HT1080 (cell line): Measurements from ENCODE around the gene MAT2A. TPM values are rescaled to one million over a fixed set of nuclear protein-coding genes. Genes with fewer than 3 reads are reported as not detected.
A peak's percentile ranks its signal among the peaks of the same experiment; 100 is the strongest.
"Not testable (repeated sequence)": the region's sequence is repeated elsewhere in the genome, so short reads cannot be mapped to it uniquely, and the experiment has no call there.

ENCODE experiments used
- DNase-seq: peaks from one replicate; pipeline ENCODE4 v3.0.0-alpha.2; 2015; ENCODE audit warnings: low read depth
- total RNA-seq: library from RNA; depleted of rRNA; stranded (reverse); fragments of >200 nt; shearing (Covaris generic); gene quantifications from 2 replicates; pipeline ENCODE4 v1.2.3, GENCODE V29; 2014

Gene MAT2A
- total RNA-seq, 1 experiment from 2014 or later = 140 TPM

DNA sequence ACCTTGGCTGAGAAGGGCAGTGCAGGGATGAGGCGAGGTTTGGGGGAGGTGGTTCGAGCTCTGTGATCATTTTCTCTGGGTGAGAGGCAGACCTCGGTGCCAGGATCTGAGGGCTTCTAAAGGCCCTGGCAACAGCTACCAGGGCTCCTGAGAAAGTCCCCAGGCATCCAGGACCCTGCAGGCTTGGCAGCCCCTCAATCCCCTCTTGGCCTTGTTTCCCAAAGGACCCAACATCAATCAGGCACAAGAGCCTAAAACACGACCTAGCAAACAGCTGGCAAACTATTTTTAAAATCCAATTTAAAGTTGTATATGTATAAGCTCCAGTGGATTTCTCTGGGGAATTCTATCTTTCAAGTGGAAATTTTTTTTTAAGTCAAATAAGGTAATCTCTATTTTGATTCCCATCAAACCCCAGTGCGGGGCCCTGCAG lies 15.0 kb upstream of the MAT2A start:
- no peak for DNase-seq

DNA sequence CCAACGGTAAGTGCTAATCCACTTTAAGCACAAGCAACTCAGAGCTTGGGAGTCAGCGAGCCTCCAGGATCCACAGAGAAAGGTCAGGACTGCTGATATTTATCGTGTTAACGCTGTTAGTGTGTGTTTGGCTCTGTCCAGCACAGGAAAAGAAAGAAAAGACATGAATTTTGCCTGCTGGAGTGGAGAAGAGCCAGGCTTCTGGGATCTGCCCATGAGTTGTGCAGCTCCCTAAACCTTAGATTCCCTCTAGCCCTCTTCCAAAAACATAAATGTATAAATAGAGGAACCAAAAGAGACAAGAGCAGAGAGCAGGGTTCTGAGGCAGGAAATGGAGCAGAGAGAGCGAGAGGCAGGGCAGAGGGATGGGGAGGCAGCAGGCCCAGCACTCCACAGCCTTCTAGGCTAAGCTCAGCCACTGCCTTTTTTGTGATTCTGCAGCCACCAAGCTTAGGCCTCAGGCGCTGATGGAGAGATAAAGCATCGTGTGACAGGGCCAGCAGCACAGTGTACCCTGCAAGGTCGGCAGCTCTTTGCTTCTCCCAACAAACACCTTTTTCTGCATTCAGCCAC lies 14.5 kb upstream of the MAT2A start:
- DNase-seq = no peak

DNA sequence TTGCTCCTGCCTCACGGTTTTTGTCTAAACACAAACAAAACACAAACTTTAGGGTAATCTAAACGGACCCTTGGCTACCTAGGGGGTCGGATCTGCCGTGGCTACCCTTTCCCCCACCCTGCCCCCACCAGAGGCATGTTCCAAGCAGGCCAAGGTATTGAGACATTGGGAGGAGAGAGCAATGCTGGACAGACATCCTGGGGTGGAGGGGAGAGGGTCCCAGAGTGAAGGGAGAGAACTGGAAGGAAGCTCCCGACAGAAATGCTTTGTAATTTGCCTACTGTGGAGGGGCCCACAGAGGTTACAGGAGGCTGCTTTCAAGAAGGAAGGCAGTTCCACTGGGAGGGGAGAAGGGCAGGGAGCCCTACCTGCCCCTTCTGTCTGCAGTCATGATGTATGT lies 13.9 kb upstream of the MAT2A start:
- DNase-seq = no peak

DNA sequence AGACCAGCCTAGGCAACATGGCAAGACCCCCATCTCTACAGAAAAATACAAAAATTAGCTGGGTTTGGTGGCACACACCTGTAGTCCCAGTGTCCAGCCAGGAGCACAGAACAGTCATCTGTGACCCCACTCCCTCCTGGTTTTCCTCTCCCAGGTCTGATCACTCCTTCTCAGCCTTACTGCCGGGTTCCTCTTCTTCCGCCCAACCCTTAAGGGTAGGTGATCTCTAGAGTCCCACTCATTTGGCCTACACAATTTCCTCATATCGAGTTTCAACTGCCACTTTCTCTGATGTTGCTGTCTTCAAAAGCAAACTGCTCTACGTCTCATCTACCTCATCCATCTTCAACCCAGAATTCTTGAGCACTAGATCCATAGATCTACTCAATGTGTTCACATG lies 13.4 kb upstream of the MAT2A start:
- DNase-seq = no peak

DNA sequence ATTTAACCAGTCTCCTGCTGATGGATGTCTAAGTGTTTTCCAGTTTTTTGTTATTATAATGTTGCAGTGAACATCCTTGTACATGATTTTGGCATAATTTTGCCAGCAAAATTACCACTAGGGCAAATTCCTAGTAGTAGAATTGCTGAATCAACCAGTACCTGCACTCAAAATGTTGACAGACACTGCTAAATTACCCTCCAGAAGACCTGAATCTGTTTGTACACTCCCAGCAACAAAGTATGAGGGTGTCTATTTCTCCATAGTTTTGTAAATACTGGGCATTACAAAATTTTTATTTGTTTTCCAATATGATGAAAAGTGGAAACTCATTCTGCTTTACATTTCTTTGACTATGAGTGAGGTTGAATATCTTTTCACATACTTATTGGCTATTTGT lies 11.2 kb upstream of the MAT2A start:
- no peak for DNase-seq

DNA sequence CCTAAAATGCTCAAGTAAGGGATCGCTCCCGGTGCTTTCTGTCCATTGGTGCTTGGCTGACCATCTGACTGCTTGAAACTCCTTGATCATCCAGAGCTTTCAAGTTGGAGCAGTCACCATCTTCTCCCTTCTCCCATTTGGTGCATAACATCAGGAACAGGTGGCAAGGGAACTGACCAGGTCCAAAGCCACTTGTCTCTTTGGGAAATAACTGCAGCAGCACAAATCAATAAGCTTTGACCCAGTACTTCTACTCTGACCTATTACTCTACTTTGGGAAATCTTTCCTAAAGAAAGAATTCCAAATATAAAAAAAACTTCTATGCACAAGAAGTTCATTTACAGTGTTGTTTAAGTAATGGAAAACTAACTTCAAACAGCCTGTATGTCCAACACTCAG lies 10.6 kb upstream of the MAT2A start:
- DNase-seq = no peak

DNA sequence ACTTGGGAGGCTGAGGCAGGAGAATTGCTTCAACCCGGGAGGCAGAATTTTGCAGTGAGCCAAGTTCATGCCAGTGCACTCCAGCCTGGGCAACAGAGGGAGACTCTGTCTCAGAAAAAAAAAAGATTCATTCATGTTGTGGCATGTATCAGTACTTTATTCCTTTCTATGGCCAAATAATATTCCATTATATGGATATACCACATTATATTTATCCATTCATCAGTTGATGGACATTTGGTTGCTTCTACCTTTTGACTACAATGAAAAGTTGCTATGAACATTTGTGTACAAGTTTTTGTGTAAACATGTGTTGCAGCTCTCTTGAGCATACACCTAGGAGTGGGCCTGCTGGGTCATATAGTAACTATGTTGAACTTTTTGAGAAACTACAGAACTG lies 9.2 kb upstream of the MAT2A start:
- DNase-seq = no peak

DNA sequence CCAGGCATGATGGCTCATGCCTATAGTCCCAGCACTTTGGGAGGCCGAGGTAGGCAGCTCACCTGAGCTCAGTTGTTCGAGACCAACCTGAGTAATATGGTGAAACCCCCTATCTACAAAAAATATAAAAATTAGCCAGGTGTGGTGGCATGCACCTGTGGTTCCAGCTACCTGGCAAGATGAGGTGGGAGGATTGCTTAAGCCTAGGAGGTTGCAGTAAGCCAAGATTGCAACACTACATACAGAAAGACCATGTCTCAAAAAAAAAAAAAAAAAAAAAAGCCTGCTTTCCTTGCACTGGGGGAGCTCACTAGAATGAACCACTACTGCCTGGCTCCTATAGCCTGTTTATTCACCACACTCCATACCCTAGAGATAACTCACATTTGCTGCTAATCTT lies 7.4 kb upstream of the MAT2A start:
- no peak for DNase-seq

DNA sequence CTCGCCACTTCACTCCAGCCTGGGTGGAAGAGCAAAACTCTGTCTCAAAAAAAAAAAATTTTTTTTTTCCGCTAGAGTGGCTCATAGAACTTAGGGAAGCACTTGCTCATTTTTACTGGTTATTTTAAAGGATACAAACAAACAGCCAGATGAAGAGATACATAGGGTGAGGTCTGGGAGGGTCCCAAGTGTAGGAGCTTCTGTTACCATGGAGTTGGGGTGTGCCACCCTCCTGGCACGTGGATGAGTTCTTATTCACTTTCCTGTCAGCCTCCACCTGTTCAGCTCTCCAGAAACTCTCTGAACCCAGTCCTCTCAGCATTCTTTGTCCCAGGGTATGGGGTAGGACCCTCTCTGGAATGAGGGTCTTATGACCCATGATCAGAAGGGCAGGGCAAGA lies 4.9 kb upstream of the MAT2A start:
- DNase-seq = no peak

DNA sequence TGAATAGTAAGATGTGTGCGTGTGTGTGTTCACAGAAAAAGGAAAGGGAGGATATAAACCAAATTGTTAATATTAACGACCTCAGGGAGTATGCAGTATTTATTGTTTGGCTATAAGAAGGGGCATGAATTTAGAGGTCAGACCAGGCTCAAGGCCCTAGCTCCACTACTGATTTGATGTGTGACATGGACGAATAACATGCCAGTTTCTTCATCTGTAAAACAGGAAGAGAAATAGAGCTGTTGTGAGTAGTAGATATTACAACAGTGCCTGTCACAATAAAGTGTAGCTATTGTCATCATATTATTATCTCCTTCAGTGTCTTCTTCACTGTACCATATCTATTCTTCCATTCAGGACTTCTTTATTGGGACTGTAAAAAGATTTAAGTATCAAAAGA lies 4.1 kb upstream of the MAT2A start:
- DNase-seq = no peak

DNA sequence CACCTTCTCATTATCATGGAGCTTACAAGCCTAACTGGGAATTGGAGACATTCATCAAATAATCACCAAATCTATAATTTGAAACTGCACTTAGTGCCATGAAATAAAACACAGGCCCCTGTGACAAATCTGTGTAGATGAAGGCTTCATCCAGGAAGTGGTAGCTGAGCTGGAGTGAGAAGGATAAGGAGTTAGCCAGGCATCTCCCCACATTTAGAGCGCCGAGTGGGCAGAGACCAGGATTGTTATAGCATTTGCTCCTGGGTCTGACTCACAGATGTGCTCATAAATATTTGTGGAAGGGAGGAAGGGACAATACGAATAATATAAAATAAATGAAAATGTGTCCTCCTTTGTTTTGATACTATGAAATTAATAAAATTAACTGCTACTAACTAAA lies 2.5 kb upstream of the MAT2A start:
- peak; percentile 63 for DNase-seq

DNA sequence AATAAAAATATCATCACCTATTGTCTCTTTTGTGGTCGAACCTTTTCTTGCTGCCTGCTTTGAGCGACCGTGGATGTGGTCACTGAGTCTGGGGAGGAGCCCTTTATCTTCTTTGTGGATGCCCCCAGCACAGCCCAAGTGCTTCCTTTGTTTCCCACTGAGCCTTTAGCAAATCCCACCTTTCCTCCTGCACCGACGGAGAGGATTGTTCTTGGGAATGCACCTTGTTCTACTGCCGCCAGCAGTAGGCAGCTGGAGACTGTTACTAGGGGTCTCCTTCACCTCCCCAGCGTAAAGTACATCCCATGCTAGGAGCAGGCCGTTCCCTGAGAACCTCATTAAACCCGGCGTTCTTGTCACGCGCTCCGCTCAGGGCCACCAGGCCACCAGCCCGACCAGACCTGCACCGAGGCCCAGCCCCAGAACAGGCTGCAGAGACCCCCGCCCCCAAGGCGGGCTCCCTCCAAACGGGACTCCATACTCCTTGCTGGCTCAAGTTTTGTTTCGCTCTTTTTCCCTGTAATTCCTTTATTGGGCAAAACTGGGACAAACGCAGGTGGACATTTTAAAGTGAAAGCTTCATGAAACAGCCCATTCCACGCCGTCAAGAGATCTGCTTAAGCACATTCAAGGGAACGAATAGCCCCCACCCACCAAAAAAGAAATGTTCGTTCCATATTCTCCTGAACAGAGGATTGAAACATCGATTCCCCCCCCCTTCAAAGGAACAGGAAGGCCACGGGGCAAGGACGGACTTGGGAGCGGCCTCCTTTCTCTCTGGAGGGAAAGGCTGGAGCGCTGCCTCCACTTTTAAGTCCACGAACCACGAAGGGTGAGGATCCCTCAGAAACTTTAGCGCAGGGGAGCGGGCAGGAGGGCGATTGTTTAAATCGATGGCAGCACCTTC lies 1.1 kb upstream of the MAT2A start:
- DNase-seq = peak; percentile 52

DNA sequence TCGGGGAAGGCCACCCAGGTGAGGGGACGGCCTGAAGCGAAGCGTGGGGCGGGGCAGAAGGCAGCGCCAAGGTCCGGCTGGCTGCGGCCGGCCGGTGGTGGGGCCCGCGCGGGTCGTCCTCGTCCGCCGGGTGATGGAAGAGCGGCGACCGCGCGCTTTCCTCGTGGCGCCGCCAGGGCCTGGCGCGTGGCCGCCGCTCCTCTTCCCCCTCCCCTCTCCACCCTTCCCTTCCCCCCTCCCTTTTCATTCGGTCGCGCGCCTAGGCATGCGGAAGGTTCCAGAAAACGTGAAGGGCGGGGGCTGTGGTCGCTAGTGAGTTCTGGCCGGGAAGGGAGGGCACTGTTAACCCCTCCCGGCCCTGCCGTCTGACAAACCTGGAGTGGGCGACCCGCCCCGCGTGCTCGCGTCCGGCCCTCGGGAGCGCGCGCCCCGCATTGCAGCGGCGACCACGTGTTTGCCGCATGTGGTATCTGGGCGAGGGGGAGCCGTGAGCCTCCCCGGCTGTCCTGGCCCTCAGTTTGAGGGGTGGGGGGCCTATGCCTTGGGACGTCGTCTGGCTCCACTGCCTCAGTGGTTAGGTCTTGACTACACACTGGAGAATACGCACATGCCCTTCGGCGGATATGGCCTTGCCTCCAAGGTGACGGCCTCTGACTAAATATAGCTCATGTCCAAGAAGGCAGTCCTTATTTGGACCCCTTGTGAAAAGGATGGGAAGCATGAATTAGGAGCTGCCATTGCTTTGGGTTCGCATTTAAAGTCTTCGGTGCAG lies 579 bp downstream of the MAT2A start:
- peak; percentile 74 for DNase-seq

DNA sequence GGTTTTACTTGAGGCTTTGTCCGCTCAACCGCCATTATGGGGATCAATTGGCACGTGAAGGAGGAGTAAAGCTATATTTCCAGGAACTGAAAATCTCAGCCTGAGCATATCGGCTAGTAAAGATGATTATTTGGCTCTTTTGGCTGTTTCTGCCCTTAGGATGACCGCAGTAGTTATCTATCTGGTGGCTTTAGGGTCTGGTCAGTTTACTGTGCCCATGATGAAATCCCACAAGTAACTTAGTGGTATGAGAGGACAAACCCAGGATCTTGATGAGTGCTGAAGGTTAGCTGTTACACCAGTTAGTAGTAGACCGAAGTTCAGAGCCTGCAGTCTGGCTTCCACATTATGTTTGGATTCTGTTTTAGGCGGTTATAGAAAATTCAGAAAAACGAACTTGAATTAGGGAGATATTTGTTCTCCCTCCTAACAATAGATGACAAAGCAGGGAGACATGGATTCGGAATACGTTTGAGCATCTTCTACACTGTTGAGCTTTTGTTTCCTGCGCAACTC lies 1.2 kb downstream of the MAT2A start:
- peak; percentile 38 for DNase-seq

DNA sequence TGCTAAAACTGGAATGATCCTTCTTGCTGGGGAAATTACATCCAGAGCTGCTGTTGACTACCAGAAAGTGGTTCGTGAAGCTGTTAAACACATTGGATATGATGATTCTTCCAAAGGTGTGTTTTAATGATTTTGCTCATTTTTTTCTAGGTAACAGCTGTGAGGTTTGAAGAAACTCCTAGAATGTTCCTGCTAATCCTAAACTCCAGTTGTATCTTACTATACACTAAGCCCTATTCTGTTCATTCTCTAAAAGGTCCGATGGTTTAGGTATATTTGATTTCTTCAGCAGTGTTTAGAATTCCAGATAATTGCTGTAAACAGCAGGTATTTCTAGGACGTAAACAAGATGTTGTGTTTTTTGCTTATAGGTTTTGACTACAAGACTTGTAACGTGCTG lies 2.3 kb downstream of the MAT2A start:
- no peak for DNase-seq

DNA sequence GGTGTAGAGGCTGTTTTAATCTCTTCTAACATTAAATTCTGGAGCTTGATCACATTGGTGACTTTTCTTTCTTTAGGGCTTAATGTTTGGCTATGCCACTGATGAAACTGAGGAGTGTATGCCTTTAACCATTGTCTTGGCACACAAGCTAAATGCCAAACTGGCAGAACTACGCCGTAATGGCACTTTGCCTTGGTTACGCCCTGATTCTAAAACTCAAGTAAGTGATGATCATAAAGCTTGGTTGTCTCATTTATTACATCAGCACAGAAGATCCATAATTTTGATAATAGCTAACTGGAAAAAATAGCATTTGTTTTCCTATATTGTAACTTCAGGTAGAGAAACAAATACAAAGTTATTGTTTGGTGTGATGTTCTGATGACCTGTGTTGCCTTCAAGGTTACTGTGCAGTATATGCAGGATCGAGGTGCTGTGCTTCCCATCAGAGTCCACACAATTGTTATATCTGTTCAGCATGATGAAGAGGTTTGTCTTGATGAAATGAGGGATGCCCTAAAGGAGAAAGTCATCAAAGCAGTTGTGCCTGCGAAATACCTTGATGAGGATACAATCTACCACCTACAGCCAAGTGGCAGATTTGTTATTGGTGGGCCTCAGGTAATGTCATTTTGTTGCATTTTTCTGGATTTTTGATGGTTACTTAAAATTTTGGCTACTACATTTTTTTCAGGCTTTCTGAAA lies 2.9 kb downstream of the MAT2A start:
- DNase-seq = no peak

DNA sequence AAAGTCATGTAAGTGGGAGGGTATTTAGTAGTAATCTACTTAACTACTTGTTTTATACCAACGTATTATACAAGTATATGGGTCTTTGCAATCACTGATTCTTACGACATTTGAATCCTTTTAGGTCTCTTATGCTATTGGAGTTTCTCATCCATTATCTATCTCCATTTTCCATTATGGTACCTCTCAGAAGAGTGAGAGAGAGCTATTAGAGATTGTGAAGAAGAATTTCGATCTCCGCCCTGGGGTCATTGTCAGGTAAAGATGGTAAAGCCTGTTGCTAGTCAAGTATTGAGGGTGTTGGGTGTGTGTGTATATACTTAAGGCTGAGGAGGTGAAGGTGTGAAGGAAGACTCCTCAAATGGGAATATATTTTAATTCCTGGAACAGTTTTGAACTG lies 3.8 kb downstream of the MAT2A start:
- no peak for DNase-seq

DNA sequence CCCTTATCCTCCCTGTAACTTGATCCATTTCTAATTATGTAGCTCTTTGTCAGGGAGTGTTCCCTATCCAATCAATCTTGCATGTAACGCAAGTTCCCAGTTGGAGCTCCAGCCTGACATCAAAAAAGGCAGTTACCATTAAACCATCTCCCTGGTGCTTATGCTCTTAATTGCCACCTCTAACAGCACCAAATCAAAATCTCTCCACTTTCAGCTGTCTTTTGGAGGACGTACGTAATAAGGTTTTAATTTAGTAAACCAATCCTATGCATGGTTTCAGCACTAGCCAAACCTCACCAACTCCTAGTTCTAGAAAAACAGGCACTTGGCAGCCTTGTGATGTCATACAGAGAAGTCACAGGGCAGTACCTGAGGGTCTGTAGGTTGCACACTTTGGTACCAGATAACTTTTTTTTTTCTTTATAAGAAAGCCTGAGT lies 5.3 kb downstream of the MAT2A start:
- not testable (repeated sequence) for DNase-seq

DNA sequence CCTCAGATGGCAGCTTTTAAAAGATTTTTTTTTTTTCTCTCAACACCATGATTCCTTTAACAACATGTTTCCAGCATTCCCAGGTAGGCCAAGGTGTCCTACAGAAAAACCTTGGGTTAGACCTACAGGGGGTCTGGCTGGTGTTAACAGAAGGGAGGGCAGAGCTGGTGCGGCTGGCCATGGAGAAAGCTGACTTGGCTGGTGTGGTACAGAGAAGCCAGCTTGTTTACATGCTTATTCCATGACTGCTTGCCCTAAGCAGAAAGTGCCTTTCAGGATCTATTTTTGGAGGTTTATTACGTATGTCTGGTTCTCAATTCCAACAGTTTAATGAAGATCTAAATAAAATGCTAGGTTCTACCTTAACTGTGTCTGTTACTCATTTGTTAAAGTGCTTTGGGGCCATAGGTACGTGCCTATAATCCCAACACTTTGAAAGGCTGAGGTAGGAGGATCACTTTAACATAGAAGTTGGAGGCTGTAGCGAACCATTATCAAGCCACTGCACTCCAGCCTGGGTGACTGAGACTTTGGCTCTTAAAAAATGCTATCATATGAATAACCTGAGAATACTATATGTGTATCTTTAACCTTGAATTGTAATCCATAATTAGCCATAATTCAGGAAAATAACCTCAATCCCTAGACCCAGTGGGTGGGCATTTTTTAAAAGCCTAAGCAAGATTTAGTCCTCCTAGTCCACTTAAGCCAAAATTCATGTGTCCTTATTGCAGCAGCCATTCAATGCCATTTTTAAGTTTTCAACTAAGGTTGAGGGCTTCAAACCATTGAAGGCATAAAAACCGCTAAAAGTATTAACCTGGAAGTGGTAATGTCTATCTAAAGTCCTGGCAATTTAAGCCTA lies 6.2 kb downstream of the MAT2A start:
- DNase-seq = not testable (repeated sequence)

DNA sequence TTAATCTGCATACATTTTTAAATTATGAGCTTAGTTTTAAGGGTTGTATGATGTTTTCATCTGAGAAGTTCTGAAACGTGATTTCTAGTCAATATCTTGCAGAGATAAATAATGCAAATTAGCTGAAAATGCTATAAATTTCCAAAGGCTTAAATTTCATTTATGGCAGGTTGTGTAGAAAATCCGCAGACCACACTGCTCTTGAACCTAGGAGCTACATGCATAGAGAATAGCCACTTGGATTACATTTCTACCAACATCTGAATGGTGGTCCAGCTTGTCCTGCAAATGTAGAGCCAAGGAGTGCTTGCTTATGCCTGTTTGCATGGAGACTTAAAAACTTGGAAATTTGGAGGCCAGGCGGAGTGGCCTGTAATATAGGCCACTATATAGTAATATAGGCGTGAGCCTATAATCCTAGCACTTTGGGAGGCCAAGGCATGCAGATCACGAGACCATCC lies 6.8 kb downstream of the MAT2A start:
- peak; percentile 51 for DNase-seq
